ENCODE results near the gene PPFIA4.
"Not testable (repeated sequence)": the region's sequence is repeated elsewhere in the genome, so short reads cannot be mapped to it uniquely, and the experiment has no call there.

Gene PPFIA4

GRCh38 chr1:203026031-203026665, at the start of gene PPFIA4:
Gene PPFIA4, plus strand, starts transcription at chr1:203026491. Its CDS starts 12,518 bp downstream, at chr1:203039009.
- DNase-seq: no peak

DNA sequence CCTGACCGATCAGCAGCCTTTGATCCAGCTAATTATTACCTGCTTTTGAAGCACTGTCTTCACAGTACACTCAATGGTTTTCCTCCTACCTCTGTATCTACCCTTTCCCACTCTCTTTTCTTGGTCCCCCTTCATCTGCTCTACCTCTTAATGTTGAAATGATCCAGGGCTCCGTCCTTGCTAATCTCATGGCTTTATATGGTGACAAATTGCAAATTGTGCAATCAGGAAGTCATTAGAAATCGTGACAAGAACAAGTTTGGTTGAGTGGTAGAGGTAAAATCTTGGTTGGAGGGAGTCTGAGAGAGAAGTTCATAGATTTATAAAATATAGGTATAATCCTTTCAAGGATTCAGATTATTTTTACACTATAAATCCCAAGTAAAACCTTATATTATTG, 49.7 kb upstream of the PPFIA4 start:
- no peak for DNase-seq

DNA sequence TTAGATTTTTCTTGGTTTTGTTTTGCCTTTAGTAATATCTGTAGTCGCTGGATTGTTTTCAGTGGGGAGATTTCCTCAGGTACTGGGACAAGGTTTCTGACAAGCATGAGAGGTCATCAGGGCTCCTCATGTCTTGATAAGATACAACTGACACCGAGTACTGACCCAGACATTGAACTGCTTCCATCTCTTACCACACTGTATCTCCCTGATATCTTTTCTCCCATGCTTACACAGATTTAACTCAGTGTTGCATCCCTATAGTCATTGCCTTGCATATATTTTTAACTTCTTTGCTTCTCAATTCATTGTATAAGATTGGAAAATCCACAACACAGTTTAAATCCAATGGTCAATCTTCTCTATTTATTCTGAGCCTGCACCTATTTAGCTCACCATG, 46.8 kb upstream of the PPFIA4 start:
- no peak for DNase-seq

DNA sequence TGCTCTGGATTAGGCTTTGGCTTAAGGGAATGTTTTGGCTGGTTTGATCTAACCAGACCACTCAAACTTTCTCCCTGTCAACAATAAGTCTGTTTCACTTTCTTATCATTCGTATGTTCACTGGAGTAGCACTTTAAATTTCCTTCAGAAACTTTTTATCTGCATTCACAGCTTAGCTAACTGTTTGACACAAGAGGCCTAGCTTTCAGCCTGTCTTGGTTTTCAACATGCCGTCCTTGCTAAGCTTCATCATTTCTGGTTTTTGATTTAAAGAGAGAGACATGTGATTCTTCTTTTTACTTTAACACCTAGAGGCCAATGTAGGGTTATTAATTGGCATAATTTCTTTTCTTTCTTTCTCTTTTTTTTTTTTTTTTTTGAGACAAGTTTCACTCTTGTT, 44.4 kb upstream of the PPFIA4 start:
- DNase-seq: no peak

- no peak for DNase-seq
Observed at GRCh38 chr1:202982715-202983430, 43.4 kb upstream of the PPFIA4 start.

- not testable (repeated sequence) for DNase-seq
Observed at GRCh38 chr1:202986120-202986519, 40.2 kb upstream of the PPFIA4 start.

DNA sequence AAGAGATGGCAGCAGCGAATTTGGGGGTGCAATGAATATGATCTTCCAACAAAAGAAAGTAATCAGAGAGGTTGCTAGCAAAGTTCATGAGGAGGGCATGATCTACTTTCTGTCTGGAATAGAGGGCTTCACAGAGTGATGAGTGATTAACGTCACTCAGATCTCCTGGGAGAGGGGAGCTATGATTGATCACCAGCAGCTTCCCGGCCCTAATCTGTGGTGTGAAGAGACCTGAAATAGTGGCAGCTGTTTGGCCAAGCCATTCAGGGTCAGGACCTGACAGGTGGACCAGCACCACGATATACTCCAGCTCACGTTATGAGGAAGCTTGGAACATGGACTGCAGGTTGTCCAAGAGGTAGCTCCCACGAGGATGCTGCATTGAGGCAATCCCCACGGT, 39.0 kb upstream of the PPFIA4 start:
- no peak for DNase-seq

GRCh38 chr1:202987922-202988583, 38.2 kb upstream of the PPFIA4 start:
- no peak for DNase-seq

DNA sequence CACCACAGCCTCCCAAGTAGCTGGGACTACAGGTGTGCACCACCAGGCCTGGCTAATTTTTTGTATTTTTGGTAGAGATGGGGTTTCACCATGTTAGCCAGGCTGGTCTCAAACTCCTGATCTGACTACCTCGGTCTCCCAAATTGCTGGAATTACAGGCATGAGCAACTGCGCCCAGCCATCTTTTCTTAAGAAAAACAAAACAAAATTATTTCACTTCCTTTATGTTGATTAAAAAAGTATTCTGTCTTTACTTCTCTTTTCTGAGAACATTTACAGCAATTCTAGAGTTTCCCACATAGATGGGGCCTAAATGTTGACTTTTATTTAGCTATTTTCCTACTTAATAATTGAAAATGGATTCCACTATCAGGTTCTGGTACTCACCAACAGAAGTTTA, 36.4 kb upstream of the PPFIA4 start:
- no peak for DNase-seq

GRCh38 chr1:202991112-202991511, 35.2 kb upstream of the PPFIA4 start:
- DNase-seq: no peak

DNA sequence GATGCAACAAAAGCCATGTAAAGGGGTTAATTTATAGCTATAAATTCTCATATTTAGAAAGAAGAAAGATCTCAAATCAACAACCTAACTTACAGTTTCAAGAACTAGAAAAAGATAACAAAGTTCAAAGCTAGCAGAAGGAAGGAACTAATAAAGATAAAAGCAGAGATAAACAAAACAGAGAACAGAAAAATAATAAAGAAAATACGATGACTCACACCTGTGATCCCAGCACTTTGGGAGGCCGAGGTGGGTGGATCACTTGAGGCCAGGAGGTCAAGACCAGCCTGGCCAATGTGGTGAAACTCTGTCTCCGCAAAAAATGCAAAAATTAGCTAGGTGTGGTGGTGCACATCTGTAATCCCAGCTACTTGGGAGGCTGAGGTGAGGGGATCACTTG, 31.5 kb upstream of the PPFIA4 start:
- no peak for DNase-seq

DNA sequence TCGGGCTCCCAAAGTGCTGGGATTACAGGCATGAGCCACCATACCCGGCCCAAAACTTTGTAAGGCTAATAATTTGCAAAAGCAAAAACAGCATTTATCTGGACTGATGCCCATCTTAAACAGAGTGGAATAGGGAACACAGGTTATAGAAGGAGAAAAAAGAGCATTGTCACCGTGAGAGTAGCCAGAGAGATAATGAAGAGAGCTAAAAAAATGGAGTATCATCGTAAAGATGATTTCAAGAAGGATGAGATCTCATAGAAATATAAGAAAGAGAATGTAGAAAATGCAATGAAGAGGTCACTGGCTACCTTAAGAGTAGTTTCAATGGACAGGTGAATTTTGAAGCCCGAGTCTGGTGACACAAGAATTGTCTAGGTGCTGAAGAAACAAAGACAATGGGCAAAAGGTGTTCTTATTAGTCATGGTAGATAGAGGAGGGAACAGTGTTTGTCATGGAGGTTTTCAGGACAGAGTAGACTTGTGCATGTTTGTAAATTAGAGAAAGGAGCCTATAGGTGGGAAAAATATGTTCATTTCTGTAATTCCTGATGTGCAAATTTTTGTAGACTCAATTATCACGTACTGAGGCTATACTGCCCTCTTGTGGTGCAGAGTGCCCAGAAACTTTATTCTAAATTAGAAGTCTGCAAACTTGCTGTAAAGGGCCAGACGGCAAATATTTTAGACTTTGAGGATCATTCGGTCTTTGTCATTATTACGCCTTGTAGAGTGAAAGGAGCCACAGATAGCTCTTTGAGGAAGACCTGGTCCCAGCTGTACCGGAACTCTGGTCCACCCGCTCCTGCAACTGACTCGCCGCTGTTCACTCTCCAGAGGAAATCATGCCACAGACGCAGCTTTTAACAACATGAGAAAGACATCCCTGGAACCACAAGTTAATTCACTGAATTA, 27.2 kb upstream of the PPFIA4 start:
- no peak for DNase-seq

GRCh38 chr1:203000217-203000944, 25.9 kb upstream of the PPFIA4 start:
- DNase-seq: no peak

- DNase-seq: no peak
Observed at GRCh38 chr1:203001986-203002385, 24.3 kb upstream of the PPFIA4 start.

GRCh38 chr1:203002951-203003350, 23.3 kb upstream of the PPFIA4 start:
- DNase-seq: no peak

DNA sequence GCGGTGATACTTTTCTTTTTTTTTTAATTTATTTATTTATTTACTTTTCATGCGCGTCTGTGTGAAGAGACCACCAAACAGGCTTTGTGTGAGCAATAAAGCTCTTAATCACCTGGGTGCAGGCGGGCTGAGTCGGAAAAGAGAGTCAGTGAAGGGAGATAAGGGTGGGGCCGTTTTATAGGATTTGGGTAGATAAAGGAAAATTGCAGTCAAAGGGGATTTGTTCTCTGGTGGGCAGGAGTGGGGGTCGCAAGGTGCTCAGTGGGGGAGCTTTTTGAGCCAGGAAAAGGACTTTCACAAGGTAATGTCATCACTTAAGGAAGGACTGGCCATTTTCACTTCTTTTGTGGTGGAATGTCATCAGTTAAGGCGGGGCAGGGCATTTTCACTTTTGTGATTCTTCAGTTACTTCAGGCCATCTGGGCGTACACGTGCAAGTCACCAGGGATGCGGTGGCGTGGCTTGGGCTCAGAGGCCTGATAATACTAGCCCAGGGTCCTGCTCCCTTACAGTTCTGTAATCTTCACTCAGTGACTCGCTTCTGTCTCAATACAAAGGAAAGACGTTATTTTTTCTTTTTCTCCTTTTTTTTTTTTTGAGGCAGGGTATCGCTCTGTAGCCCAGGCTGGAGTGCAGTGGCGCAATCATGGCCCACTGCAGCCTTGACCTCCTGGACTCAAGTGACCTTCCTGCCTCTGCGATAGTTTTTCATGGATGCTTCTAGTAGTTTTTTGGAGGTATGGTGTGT, 20.7 kb upstream of the PPFIA4 start:
- not testable (repeated sequence) for DNase-seq

GRCh38 chr1:203006948-203007871, 19.1 kb upstream of the PPFIA4 start, which contains the start of gene TMEM183A:
Gene TMEM183A, plus strand, starts transcription at chr1:203007374. Its CDS starts 92 bp downstream, at chr1:203007466.
- DNase-seq: peak; percentile 71

DNA sequence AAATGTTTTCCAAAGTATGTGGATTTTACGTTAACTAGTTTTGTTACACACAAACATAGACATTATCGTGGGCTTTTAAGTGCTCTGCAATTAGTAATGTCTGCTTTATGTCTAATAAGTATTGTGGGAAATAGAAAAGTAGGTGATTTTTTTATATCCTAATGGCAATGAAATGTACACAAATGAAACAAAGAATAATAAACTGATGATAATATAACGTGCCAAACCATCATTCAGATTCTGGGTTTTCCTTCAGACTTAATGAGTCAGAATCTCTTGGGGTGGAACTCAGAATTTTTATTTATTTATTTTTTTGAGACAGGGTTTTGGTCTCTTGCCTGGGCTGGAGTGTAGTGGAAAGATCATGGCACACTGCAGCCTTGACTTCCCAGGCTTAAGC, 17.1 kb upstream of the PPFIA4 start:
- DNase-seq: no peak

- DNase-seq: no peak
Observed at GRCh38 chr1:203011582-203011981, 14.7 kb upstream of the PPFIA4 start.

DNA sequence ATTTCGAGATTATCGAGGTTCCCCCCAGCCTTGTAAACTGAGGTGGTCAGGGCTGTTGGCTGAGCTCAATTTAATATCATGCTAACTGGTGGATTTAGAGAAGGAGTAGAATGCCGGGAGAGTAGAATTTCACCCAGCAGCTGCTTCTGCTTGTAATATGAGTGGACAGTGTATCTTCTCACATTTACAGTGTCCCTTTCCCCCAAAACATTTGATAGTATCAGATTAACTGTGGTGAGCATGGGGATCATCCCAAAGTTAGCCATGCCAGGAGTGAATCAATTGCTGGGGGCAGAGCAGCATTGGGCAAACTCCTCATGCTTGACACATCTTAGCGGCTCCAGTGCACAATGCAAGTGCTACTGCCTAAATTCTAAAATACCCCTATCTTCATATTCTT, 9.2 kb upstream of the PPFIA4 start:
- no peak for DNase-seq

Data from cortex of kidney (tissue), 1 donor.